NCI-H2171 treated with DMSO at 0.1 percent for 48 hours (cell line): ENCODE measurements around the gene TMBIM4.
A peak's percentile ranks its signal among the peaks of the same experiment; 100 is the strongest.
"Not testable (repeated sequence)": the region's sequence is repeated elsewhere in the genome, so short reads cannot be mapped to it uniquely, and the experiment has no call there.

Source experiments
- DNase-seq: peaks from one replicate; lab custom pipeline; 2025; lab: John Stamatoyannopoulos, UW

The TMBIM4 gene

GRCh38 chr12:66184822-66185221 is 15.0 kb upstream of the TMBIM4 start:
- DNase-seq = not testable (repeated sequence)

- DNase-seq = no peak
These were observed 13.2 kb upstream of the TMBIM4 start for GRCh38 chr12:66182956-66183355.

- DNase-seq = no peak
These were observed 6.5 kb upstream of the TMBIM4 start for GRCh38 chr12:66176105-66176900.

- DNase-seq = not testable (repeated sequence)
These were observed 4.9 kb upstream of the TMBIM4 start for GRCh38 chr12:66174391-66175325.

- DNase-seq = no peak
These were observed 810 bp upstream of the TMBIM4 start for GRCh38 chr12:66170606-66171005.

GRCh38 chr12:66168410-66168809 is 1.4 kb downstream of the TMBIM4 start:
- DNase-seq = no peak

- DNase-seq = no peak
These were observed 3.2 kb downstream of the TMBIM4 start for GRCh38 chr12:66166561-66166960.

GRCh38 chr12:66165141-66165540 is 4.7 kb downstream of the TMBIM4 start:
- DNase-seq = no peak

GRCh38 chr12:66164349-66164821 is 5.4 kb downstream of the TMBIM4 start:
- DNase-seq = no peak

GRCh38 chr12:66163289-66163688 is 6.5 kb downstream of the TMBIM4 start:
- no peak for DNase-seq

- no peak for DNase-seq
These were observed 7.1 kb downstream of the TMBIM4 start for GRCh38 chr12:66162701-66163100.

GRCh38 chr12:66160704-66161103 is 9.1 kb downstream of the TMBIM4 start:
- no peak for DNase-seq

- no peak for DNase-seq
These were observed 10.7 kb downstream of the TMBIM4 start for GRCh38 chr12:66159123-66159522.

GRCh38 chr12:66156654-66157053 is 13.1 kb downstream of the TMBIM4 start:
- DNase-seq = no peak

GRCh38 chr12:66154776-66155175 is 15.0 kb downstream of the TMBIM4 start:
- DNase-seq = no peak

- DNase-seq = no peak
These were observed 17.1 kb downstream of the TMBIM4 start for GRCh38 chr12:66152732-66153131.

- DNase-seq = no peak
These were observed 19.9 kb downstream of the TMBIM4 start for GRCh38 chr12:66149702-66150398.

GRCh38 chr12:66144791-66145754 is 24.7 kb downstream of the TMBIM4 start:
- peak; percentile 39 for DNase-seq

GRCh38 chr12:66143868-66144267 is 25.9 kb downstream of the TMBIM4 start:
- no peak for DNase-seq

GRCh38 chr12:66142826-66143225 is 27.0 kb downstream of the TMBIM4 start:
- no peak for DNase-seq

GRCh38 chr12:66141299-66141698 is 28.5 kb downstream of the TMBIM4 start:
- DNase-seq = no peak
